SK-N-MC (cell line): Measurements from ENCODE around the gene ZMYM3.

Experiments
- EZH2 ChIP-seq: fragments of 200-600 bp; sonication (generic); IDR thresholded peaks from one replicate; pipeline ENCODE4 v1.6.1; 2017; ENCODE audit warnings: antibody characterized with exemption
- FOXP2 ChIP-seq: optimal IDR thresholded peaks from 2 replicates; pipeline ENCODE3; 2011; ENCODE audit warnings: mild to moderate bottlenecking, moderate library complexity; ENCODE audit not compliant: insufficient read depth; ENCODE audit errors: extremely low read length, control extremely low read depth
- POLR2AphosphoS5 ChIP-seq: IDR thresholded peaks from 2 replicates; pipeline ENCODE4 v1.6.1; 2012; ENCODE audit warnings: mild to moderate bottlenecking, low read depth, low read length, borderline replicate concordance

GRCh38 chrX:71244359-71245128, 9.4 kb downstream of the ZMYM3 start:
- TF ChIP-seq POLR2AphosphoS5, result no peak
- TF ChIP-seq EZH2, result no peak
- TF ChIP-seq FOXP2, result no peak
